8988T (cell line): ENCODE data around the gene MYO18B.
"Not testable (repeated sequence)": the region's sequence is repeated elsewhere in the genome, so short reads cannot be mapped to it uniquely, and the experiment has no call there.

Experiments used
- DNase-seq: peaks from one replicate; pipeline ENCODE4 v3.0.0; 2011

Gene MYO18B, protein sequence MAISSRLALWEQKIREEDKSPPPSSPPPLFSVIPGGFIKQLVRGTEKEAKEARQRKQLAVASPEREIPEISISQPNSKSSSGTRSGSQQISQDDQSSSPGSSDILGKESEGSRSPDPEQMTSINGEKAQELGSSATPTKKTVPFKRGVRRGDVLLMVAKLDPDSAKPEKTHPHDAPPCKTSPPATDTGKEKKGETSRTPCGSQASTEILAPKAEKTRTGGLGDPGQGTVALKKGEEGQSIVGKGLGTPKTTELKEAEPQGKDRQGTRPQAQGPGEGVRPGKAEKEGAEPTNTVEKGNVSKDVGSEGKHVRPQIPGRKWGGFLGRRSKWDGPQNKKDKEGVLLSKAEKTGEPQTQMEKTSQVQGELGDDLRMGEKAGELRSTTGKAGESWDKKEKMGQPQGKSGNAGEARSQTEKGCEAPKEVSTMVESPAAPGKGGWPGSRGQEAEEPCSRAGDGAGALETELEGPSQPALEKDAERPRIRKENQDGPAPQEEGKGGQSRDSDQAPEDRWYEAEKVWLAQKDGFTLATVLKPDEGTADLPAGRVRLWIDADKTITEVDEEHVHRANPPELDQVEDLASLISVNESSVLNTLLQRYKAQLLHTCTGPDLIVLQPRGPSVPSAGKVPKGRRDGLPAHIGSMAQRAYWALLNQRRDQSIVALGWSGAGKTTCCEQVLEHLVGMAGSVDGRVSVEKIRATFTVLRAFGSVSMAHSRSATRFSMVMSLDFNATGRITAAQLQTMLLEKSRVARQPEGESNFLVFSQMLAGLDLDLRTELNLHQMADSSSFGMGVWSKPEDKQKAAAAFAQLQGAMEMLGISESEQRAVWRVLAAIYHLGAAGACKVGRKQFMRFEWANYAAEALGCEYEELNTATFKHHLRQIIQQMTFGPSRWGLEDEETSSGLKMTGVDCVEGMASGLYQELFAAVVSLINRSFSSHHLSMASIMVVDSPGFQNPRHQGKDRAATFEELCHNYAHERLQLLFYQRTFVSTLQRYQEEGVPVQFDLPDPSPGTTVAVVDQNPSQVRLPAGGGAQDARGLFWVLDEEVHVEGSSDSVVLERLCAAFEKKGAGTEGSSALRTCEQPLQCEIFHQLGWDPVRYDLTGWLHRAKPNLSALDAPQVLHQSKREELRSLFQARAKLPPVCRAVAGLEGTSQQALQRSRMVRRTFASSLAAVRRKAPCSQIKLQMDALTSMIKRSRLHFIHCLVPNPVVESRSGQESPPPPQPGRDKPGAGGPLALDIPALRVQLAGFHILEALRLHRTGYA (N-terminal part only)

DNA sequence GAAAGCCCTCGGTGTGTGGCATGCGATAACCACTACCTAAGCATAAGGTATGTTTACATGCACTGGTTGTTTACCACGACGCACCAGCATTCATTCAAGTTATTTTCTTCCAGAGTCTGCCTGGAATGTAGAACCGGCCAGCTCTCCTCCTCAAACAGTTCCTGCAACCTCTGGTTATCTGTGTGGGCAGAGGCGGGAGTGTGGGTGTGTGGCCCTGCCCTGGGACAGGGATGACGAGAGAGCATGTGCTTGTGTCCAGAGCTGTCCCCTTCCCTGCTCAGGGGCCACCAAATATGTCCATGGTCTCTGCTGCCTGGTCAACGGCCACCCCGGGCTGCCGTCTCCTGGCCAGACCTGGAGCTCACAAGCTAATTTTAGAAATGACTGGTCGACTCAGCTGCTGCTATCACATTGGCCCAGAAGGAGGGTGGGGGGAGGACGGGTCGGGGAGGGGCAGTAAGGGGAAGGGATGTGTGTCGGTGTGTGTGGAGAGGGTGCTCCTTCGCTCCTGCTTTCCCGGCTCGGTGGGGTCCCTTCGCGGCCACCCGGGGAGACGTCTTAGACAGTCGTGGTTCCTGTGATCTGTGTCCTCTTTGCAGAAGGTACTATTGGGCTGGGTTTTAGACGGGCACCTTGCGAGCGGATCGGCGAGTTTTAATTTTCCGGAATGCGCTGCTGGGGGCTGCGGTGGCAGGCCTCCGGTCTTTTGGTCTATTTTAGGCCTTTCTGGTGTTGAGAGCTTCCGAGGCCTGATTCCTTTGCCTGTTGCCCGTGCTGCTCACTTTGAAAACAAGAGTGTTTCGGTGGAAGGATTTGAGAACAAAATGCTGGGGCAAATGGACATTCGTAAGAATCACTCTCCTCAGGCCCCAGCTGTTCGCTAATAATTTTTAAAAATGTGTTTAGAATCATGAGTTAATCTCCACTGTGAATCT is at the start of gene MYO18B:
TSS of gene MYO18B (plus strand) at position 497 of the 935 bp plus-strand sequence. CDS start 18,905 bp downstream, outside the sequence.
- no peak for DNase-seq

GRCh38 chr22:25692397-25693267 is 49.4 kb upstream of the MYO18B start:
- DNase-seq = no peak

- DNase-seq = no peak
Observed at GRCh38 chr22:25693268-25693565, 48.8 kb upstream of the MYO18B start.

- no peak for DNase-seq
Observed at GRCh38 chr22:25694196-25694907, 47.6 kb upstream of the MYO18B start.

DNA sequence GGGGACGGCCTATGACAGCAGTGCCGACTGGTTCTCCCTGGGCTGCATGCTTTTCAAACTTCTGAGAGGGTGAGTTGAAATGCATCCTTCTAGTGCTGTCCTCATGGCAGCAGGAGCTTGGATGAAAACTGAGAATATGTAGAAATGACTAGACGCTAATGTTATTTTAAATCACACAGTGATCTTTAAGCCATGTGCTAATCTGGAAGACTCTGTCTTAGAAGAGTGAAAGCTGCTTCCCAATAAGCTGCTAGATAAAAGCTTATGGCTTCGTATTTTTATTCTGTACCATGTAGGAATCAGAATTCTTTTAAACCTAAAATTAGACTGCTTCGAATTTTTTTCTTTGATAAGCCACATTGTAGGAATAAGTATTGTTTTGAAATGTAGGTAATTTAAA is 46.8 kb upstream of the MYO18B start:
- DNase-seq = no peak

DNA sequence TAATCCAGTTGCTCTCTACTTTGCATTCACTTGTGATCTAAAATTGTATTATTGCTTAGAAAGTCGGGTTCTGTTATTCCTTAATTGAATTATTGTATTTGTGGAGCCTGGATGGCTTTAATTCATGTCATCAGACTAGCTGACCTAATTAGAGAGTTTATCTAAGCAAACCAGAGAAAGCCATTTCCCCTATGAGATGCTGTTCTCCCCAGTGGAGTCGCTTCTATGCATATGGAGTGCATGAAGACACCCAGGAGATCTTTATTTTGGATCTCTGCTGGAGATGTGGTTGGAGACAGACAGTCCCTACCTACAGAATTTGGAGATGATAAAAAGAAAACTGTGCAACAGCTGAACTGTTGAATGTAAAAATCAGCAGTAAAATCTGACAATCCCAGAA is 45.2 kb upstream of the MYO18B start:
- DNase-seq = no peak

- no peak for DNase-seq
Observed at GRCh38 chr22:25697181-25697664, 44.8 kb upstream of the MYO18B start.

GRCh38 chr22:25697978-25698377 is 44.0 kb upstream of the MYO18B start:
- no peak for DNase-seq

- DNase-seq = no peak
Observed at GRCh38 chr22:25698461-25698860, 43.5 kb upstream of the MYO18B start.

GRCh38 chr22:25698978-25699377 is 43.0 kb upstream of the MYO18B start:
- DNase-seq = no peak

DNA sequence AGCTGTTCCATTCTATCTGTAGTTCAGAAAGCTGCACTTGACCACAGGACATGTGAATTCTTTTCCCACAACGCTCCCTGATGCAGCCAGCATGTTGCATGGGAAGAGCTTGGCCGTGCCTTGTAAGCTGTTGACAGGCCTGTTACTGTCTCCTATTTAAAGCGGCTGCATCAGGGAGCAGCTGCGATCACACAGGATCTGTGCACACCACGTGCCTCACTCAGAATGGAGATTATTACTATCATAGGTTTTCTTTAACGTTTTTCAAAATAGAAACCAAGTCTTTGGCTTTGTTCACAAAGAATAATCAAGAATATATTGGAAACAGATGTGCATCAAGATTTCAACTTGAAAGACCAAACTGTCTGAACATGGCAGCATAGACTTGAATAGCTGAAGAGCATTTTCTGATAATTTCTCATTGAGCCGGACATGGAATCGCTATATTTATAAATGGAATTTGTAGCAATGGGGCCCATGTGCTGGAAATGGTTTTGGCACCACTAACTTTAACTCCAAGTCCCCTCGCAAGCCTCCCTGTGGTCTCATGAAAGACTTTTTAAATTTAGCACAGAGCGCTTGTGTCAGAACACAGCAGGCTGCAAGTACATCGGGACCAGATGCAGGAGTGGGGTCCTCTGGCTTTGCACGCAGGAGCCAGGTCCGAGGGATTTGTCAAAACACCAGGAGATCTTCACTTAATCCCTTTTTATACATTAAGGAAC is 40.8 kb upstream of the MYO18B start:
- DNase-seq = no peak

DNA sequence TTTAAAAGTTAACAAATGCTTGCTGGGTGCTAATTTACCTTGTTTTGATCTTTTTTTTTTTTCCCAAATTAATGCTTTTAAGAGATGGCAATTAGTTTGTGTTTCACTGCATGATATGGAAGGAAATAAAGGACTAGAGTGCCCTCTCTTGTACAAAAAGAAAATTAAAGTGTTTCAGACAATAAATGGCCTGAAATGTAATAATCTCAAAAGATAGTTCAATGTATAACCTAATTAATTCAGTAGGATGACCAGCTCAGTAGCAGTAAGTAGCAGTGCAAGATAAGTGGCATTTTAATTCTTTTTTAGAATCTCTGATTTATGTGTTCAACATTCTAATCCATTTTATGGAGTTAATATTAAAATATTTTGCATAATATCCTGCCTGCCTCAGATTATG is 39.9 kb upstream of the MYO18B start:
- DNase-seq = no peak

- DNase-seq = no peak
Observed at GRCh38 chr22:25702571-25703167, 39.3 kb upstream of the MYO18B start.

- no peak for DNase-seq
Observed at GRCh38 chr22:25704701-25705100, 37.3 kb upstream of the MYO18B start.

- DNase-seq = no peak
Observed at GRCh38 chr22:25706197-25706596, 35.8 kb upstream of the MYO18B start.

DNA sequence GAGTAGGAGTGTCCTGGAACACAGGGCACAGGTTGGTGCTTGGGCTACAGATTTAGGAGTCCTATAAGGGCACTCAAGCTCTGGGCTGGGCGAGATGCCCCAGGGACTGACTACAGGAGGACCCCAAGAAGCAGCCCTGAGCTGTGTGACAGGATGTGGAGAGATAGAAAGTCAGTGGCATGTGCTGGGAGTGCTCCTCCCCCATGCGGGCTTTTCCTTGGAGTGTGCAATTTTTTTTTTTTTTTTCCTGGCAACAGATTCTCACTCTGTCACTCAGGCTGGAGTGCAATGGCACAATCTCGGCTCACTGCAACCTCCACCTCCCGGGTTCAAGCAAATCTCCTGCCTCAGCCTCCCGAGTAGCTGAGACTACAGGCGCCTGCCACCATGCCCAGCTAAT is 33.6 kb upstream of the MYO18B start:
- DNase-seq = not testable (repeated sequence)

GRCh38 chr22:25709758-25710157 is 32.2 kb upstream of the MYO18B start:
- no peak for DNase-seq

- no peak for DNase-seq
Observed at GRCh38 chr22:25710501-25710900, 31.5 kb upstream of the MYO18B start.

DNA sequence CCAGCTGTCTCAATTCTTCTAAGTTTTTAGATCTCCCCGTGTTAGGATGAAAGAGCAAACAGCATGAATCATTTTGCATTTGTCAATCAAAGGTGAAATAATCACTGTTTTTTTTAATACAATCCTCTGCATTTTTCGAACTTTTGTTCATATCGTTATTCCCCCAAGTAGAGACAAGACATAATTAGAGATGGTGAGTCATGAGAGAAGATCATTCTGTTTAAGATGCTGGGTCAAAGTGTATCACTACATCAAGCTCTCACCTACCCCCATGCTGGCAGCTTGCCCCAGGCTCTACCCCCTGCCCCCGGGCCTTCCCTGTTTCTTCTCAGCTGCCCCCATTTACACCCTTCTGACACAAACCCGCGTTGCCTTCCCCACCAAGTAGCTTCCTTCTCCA is 30.5 kb upstream of the MYO18B start:
- no peak for DNase-seq
